Nephron (organoid): ENCODE results near the gene POU3F2.

ENCODE experiments used
- H3K27ac Mint-ChIP-seq, 3 experiments: 2 replicates each; pipeline ENCODE4 v1.8.0; 2020; ENCODE audit warnings: mixed read lengths in 3 of 3, mild to moderate bottlenecking in 2 of 3, moderate library complexity in 1 of 3
- H3K27me3 Mint-ChIP-seq: 2 replicates; pipeline ENCODE4 v1.8.0; 2021; ENCODE audit warnings: low read depth, mild to moderate bottlenecking, moderate library complexity, mixed read lengths
- H3K36me3 Mint-ChIP-seq: 2 replicates; pipeline ENCODE4 v1.8.0; 2020; ENCODE audit warnings: low read depth, mixed read lengths
- H3K4me1 Mint-ChIP-seq: 2 replicates; pipeline ENCODE4 v1.8.0; 2020; ENCODE audit warnings: mixed read lengths
- H3K4me3 Mint-ChIP-seq, 3 experiments: 2 replicates each; pipeline ENCODE4 v1.8.0; 2020; ENCODE audit warnings: mild to moderate bottlenecking in 3 of 3, mixed read lengths in 3 of 3, moderate library complexity in 2 of 3
- H3K9me3 Mint-ChIP-seq: 2 replicates; pipeline ENCODE4 v1.8.0; 2020; ENCODE audit warnings: mixed read lengths
- TF ChIP-seq, protein P1 (sequence below), 3 experiments: fragments of 200-600 bp; sonication (generic); IDR thresholded peaks; one replicate each; pipeline ENCODE4 v1.5.0; 2021; ENCODE audit warnings: antibody characterized with exemption in 3 of 3; ENCODE audit not compliant: unreplicated experiment in 3 of 3

Gene POU3F2

DNA sequence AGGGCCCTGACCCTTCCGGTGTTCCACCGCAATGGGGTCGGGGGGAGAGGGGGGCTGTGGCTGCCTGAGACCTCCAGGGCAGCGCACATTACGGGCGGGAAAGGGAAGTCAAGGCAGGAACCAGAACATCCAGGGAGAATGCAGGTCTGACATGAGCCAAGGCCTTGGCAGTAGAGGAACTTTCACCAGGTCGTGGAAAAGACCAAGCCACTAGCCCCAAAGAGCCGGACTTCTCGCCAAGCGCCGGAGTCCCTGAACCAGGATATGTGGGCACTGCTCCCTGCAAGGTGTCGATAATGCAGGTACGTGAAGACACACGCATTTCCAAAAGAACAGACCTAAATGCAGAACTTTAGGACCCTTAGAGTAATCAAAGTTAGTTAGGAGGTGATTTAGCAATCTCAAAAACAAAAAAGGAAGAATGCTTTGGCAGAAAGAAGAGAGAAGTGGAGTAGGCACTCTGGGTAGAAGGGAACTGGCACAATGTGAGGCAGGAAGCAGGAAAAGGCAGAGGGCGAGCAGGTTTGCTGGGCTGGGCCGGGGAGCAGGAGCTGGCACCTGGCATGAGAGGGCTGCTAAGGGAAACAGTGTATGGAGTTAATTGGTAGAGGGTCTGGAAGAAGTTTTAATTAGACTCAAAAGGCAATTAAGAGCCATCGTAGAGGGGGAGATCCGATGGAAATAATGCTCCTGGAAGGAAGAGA lies 14.3 kb downstream of the POU3F2 start:
- Mint-ChIP-seq H3K27ac (no peak overlapping the region), H3K27me3 (peaks cover 69% of the 10 kb centered on the region), H3K36me3 (no peaks in the 10 kb centered on the region), H3K4me3 (no peak overlapping the region), H3K4me1 (peaks cover 13% of the 10 kb centered on the region), H3K9me3 (no peaks in the 10 kb centered on the region)
- TF ChIP-seq, protein P1, sequence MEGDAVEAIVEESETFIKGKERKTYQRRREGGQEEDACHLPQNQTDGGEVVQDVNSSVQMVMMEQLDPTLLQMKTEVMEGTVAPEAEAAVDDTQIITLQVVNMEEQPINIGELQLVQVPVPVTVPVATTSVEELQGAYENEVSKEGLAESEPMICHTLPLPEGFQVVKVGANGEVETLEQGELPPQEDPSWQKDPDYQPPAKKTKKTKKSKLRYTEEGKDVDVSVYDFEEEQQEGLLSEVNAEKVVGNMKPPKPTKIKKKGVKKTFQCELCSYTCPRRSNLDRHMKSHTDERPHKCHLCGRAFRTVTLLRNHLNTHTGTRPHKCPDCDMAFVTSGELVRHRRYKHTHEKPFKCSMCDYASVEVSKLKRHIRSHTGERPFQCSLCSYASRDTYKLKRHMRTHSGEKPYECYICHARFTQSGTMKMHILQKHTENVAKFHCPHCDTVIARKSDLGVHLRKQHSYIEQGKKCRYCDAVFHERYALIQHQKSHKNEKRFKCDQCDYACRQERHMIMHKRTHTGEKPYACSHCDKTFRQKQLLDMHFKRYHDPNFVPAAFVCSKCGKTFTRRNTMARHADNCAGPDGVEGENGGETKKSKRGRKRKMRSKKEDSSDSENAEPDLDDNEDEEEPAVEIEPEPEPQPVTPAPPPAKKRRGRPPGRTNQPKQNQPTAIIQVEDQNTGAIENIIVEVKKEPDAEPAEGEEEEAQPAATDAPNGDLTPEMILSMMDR (IDR thresholded peaks at IDR 0.05; ENCODE audit: unreplicated experiment in 3 of 3), result no peak

- H3K36me3 Mint-ChIP-seq, result peaks cover 11% of the 10 kb centered on the region
- H3K27me3 Mint-ChIP-seq, result no peaks in the 10 kb centered on the region
- no peaks in the 10 kb centered on the region for H3K4me1 Mint-ChIP-seq
- TF ChIP-seq, protein P1 (IDR thresholded peaks at IDR 0.05; ENCODE audit: unreplicated experiment in 3 of 3), result no peak
- H3K9me3 Mint-ChIP-seq, result peaks cover 5% of the 10 kb centered on the region
- H3K27ac Mint-ChIP-seq, result no peak overlapping the region
- H3K4me3 Mint-ChIP-seq, result no peak overlapping the region
Measured at GRCh38 chr6:98864497-98864896, 30.1 kb downstream of the POU3F2 start.

- H3K27ac Mint-ChIP-seq, result no peak overlapping the region
- TF ChIP-seq, protein P1 (IDR thresholded peaks at IDR 0.05; ENCODE audit: unreplicated experiment in 3 of 3), result no peak
- no peak overlapping the region for H3K4me3 Mint-ChIP-seq
- H3K27me3 Mint-ChIP-seq, result no peaks in the 10 kb centered on the region
- H3K36me3 Mint-ChIP-seq, result peaks cover 32% of the 10 kb centered on the region
- H3K4me1 Mint-ChIP-seq, result no peaks in the 10 kb centered on the region
- H3K9me3 Mint-ChIP-seq, result peaks cover 4% of the 10 kb centered on the region
Measured at GRCh38 chr6:98871057-98871456, 36.7 kb downstream of the POU3F2 start.

DNA sequence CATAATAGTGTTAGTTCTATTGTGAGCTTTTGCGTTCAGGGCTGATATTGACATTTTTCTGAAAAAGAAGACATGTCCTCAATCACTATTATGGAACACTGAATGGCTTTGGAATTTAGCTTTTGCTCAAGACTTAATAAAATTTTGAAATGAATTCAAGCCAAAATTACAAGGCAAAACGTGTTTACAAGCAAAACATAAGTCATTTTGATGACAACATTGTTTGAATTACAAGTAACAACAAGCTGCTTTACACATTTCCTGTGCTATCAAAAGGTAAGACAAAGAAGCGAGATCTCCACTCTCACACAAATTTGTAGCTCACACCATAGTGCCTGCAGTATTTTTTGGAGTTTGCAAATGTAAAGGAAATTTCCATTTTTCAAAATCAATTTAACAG lies 37.4 kb downstream of the POU3F2 start:
- Mint-ChIP-seq H3K4me1 (no peaks in the 10 kb centered on the region), H3K27ac (no peak overlapping the region), H3K27me3 (no peaks in the 10 kb centered on the region), H3K36me3 (peaks cover 33% of the 10 kb centered on the region), H3K9me3 (no peaks in the 10 kb centered on the region), H3K4me3 (no peak overlapping the region)
- TF ChIP-seq, protein P1 (IDR thresholded peaks at IDR 0.05; ENCODE audit: unreplicated experiment in 3 of 3), result no peak

DNA sequence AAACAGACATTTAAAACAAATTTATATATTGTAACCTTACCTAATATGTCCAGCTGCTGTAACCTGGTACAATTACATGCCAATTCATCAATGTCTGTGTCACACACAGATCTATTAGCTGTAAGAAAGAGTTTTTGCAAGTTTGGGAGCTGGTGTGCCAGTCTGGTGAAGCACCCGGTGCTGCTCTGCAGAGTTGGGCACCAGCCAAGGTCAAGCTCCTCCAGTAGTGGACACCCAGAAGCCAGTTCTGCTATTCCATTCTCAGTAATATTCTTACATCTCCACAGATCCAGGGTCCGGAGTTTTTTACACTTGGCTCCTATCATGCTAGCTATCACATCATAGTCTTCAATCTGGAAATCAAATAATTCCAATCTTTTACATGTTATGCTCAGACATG lies 41.0 kb downstream of the POU3F2 start:
- H3K4me1 Mint-ChIP-seq, result no peaks in the 10 kb centered on the region
- TF ChIP-seq, protein P1 (IDR thresholded peaks at IDR 0.05; ENCODE audit: unreplicated experiment in 3 of 3), result no peak
- no peak overlapping the region for H3K4me3 Mint-ChIP-seq
- H3K27me3 Mint-ChIP-seq, result no peaks in the 10 kb centered on the region
- peaks cover 33% of the 10 kb centered on the region for H3K36me3 Mint-ChIP-seq
- no peaks in the 10 kb centered on the region for H3K9me3 Mint-ChIP-seq
- no peak overlapping the region for H3K27ac Mint-ChIP-seq

DNA sequence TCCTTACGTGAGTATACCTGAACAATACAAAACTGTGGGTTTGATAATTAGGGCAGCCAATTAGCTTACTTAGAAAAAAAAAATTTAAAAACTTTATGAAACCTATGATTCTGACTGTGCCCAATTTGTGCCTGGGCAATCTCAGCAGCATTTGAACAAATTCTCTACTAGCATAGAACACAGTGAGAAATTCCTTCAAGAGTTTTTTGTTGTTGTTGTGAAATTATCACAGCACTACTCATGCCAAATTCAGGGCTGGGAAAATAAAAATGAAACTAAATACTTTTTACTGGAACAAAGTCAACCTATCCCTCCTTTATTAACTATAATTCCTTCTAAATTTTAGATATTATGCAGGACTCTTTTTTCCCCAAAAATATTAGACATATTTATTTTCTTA lies 42.9 kb downstream of the POU3F2 start:
- H3K4me3 Mint-ChIP-seq, result no peak overlapping the region
- peaks cover 18% of the 10 kb centered on the region for H3K36me3 Mint-ChIP-seq
- H3K27ac Mint-ChIP-seq, result no peak overlapping the region
- H3K9me3 Mint-ChIP-seq, result no peaks in the 10 kb centered on the region
- H3K27me3 Mint-ChIP-seq, result no peaks in the 10 kb centered on the region
- no peaks in the 10 kb centered on the region for H3K4me1 Mint-ChIP-seq
- TF ChIP-seq, protein P1 (IDR thresholded peaks at IDR 0.05; ENCODE audit: unreplicated experiment in 3 of 3), result no peak
